DND-41 (cell line): Measurements from ENCODE around the gene GRK6.

ENCODE experiments used
- ATAC-seq: fragments of 200-7000 bp; cut with Tn5 transposase; 3 replicates; pipeline ENCODE4 v1.9.1; 2021; ENCODE audit warnings: low read depth; ENCODE audit not compliant: insufficient read depth
- DNase-seq: peaks from one replicate; pipeline ENCODE4 v3.0.0-alpha.2; 2020
- H2AFZ ChIP-seq: 2 replicates; pipeline ENCODE4 v1.6.0; 2012; ENCODE audit warnings: low read depth, low read length
- H3K27ac ChIP-seq: 2 replicates; pipeline ENCODE4 v1.5.1; 2012; ENCODE audit warnings: low read length, inconsistent platforms
- H3K27me3 ChIP-seq: fragments of 200-600 bp; sonication (generic); 2 replicates; pipeline ENCODE4 v1.6.0; 2012; ENCODE audit warnings: low read length, mild to moderate bottlenecking, inconsistent platforms; ENCODE audit not compliant: insufficient read depth, poor library complexity
- H3K36me3 ChIP-seq: 2 replicates; pipeline ENCODE4 v1.5.1; 2012; ENCODE audit warnings: low read length, inconsistent platforms; ENCODE audit not compliant: insufficient read depth
- H3K4me1 ChIP-seq: 2 replicates; pipeline ENCODE4 v1.5.1; 2012; ENCODE audit warnings: mild to moderate bottlenecking, low read length; ENCODE audit not compliant: insufficient read depth
- H3K4me2 ChIP-seq: 2 replicates; pipeline ENCODE4 v1.6.0; 2012; ENCODE audit warnings: mild to moderate bottlenecking, moderate library complexity, low read length, inconsistent platforms; ENCODE audit not compliant: insufficient read depth
- H3K4me3 ChIP-seq, 2 experiments: fragments of 200-600 bp in 1 of 2; shearing (Covaris generic) in 1 of 2; 2 replicates each; pipeline ENCODE4 v1.5.1; 2012 to 2016; ENCODE audit warnings: inconsistent platforms in 2 of 2, low read length in 2 of 2, mild to moderate bottlenecking in 2 of 2, low read depth in 1 of 2, moderate library complexity in 1 of 2
- H3K79me2 ChIP-seq: 2 replicates; pipeline ENCODE4 v1.6.0; 2012; ENCODE audit warnings: low read length, inconsistent platforms; ENCODE audit not compliant: insufficient read depth
- H3K9ac ChIP-seq: 2 replicates; pipeline ENCODE4 v1.6.0; 2012; ENCODE audit warnings: low read depth, mild to moderate bottlenecking, inconsistent platforms, low read length, moderate library complexity
- H3K9me3 ChIP-seq: 2 replicates; pipeline ENCODE4 v1.5.1; 2012; ENCODE audit warnings: low read length, moderate library complexity, mild to moderate bottlenecking, inconsistent platforms; ENCODE audit not compliant: insufficient read depth, severe bottlenecking
- H4K20me1 ChIP-seq: 2 replicates; pipeline ENCODE4 v1.6.0; 2012; ENCODE audit warnings: low read length; ENCODE audit not compliant: insufficient read depth
- EZH2 ChIP-seq: IDR thresholded peaks from 3 replicates; pipeline ENCODE4 v1.6.1; 2012; ENCODE audit warnings: borderline replicate concordance, low read depth, mild to moderate bottlenecking, moderate library complexity, low read length, inconsistent platforms; ENCODE audit not compliant: severe bottlenecking
- TF ChIP-seq, protein P1 (sequence below): IDR thresholded peaks from 2 replicates; pipeline ENCODE4 v1.5.1; 2012; ENCODE audit warnings: borderline replicate concordance, low read length, moderate library complexity, mild to moderate bottlenecking; ENCODE audit not compliant: poor library complexity, severe bottlenecking; ENCODE audit errors: extremely low read depth

The GRK6 gene

DNA sequence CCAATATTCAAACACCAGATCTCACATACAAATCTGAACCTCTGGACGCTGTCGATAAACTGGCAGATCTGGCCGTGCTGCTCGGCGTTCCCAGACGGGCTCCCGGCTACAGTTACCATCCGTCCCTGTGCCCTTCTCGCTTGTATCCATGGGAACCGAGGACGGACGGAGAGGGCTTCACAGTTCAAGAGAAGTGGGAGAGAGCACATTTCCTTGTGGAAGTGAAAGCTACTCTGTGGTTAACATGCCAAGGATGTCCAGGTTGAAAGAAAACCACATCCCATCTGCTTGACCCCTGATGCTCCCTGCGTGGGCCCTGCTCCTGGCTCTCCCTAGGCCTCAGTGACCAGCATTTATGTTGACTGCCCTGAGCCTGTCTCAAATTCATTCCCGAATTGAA lies 53.3 kb downstream of the GRK6 start:
- Histone ChIP-seq H3K36me3 (no peaks in the 10 kb centered on the region), H3K4me1 (no peaks in the 10 kb centered on the region), H3K27ac (no peak overlapping the region), H3K9me3 (no peaks in the 10 kb centered on the region), H3K79me2 (no peaks in the 10 kb centered on the region), H4K20me1 (0 out of 2 replicates have a peak, but pooled peaks cover 2% of the 10 kb centered on the region), H2AFZ (no peak overlapping the region), H3K4me2 (no peak overlapping the region), H3K27me3 (no peaks in the 10 kb centered on the region), H3K4me3 (no peak overlapping the region), H3K9ac (no peak overlapping the region)
- TF ChIP-seq, protein P1, sequence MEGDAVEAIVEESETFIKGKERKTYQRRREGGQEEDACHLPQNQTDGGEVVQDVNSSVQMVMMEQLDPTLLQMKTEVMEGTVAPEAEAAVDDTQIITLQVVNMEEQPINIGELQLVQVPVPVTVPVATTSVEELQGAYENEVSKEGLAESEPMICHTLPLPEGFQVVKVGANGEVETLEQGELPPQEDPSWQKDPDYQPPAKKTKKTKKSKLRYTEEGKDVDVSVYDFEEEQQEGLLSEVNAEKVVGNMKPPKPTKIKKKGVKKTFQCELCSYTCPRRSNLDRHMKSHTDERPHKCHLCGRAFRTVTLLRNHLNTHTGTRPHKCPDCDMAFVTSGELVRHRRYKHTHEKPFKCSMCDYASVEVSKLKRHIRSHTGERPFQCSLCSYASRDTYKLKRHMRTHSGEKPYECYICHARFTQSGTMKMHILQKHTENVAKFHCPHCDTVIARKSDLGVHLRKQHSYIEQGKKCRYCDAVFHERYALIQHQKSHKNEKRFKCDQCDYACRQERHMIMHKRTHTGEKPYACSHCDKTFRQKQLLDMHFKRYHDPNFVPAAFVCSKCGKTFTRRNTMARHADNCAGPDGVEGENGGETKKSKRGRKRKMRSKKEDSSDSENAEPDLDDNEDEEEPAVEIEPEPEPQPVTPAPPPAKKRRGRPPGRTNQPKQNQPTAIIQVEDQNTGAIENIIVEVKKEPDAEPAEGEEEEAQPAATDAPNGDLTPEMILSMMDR, result no peak
- no peak for TF ChIP-seq EZH2
- DNase-seq (no peak), ATAC-seq (no peak)

DNA sequence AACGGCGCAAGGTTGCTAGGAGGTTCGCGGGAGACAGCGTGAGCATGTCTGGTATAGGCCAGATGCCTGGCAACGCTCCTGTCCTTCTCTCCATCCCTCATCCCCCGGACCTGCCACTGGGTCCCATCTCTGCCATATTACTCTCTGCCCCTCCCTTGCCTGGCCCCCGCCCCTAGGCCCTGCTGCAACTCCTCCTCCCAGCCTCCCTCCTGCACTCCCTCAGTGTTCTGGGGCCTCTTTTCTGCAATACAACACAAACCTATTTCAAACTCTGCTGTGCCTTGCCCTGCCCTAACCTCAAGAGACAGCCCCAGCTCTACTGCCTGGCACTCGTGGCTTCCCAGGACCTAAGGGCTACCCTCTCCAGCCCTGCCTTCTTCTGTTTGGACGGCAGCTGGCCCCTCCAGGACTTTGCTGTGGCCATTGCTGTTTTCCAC lies 55.9 kb downstream of the GRK6 start:
- no peak overlapping the region for H3K4me2 ChIP-seq
- no peaks in the 10 kb centered on the region for H3K79me2 ChIP-seq
- no peak for TF ChIP-seq EZH2
- TF ChIP-seq, protein P1, result no peak
- DNase-seq (no peak), ATAC-seq (no peak)
- no peak overlapping the region for H3K4me3 ChIP-seq
- H3K4me1 ChIP-seq, result no peaks in the 10 kb centered on the region
- H3K9ac ChIP-seq, result no peak overlapping the region
- H3K36me3 ChIP-seq, result no peaks in the 10 kb centered on the region
- H3K27ac ChIP-seq, result no peak overlapping the region
- H3K27me3 ChIP-seq, result no peaks in the 10 kb centered on the region
- H2AFZ ChIP-seq, result no peak overlapping the region
- no peaks in the 10 kb centered on the region for H3K9me3 ChIP-seq
- H4K20me1 ChIP-seq, result no peaks in the 10 kb centered on the region

DNA sequence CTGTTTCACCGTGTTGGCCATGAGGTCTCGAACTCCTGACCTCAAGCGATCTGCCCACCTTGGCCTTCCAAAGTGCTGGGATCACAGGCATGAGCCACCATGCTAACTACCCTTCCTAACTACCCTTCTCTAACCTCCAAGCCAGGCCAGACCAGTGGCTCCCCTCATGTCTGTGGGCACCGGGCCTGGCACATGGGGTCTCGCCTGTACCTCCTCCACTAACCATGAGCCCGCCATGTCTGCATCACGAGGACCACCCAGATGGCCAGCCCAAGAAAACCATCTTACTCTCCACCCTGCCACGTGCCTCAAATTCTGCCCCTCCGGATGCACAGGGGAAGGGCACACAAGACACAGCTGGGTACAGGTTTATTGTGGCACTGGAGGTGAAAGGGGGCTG lies 56.6 kb downstream of the GRK6 start:
- Histone ChIP-seq H3K4me1 (no peaks in the 10 kb centered on the region), H3K36me3 (no peaks in the 10 kb centered on the region), H3K79me2 (no peaks in the 10 kb centered on the region), H4K20me1 (no peaks in the 10 kb centered on the region), H3K9ac (no peak overlapping the region), H2AFZ (no peak overlapping the region), H3K4me3 (no peak overlapping the region), H3K27me3 (no peaks in the 10 kb centered on the region), H3K4me2 (no peak overlapping the region), H3K27ac (no peak overlapping the region), H3K9me3 (no peaks in the 10 kb centered on the region)
- DNase-seq (no peak), ATAC-seq (no peak)
- TF ChIP-seq, protein P1, result no peak
- no peak for TF ChIP-seq EZH2
